Subcutaneous abdominal adipose tissue (tissue), 5 donors: Measurements from ENCODE around the gene PRR5.
A peak's percentile ranks its signal among the peaks of the same experiment; 100 is the strongest.

ENCODE experiments used
- H3K27ac ChIP-seq: one replicate; pipeline ENCODE4 v1.7.0; 2013; ENCODE audit warnings: low read depth, mild to moderate bottlenecking, inconsistent platforms, low read length, moderate library complexity
- H3K27me3 ChIP-seq, 5 donors: one replicate each; pipeline ENCODE4 v1.7.0; 2013; ENCODE audit warnings: low read length in 5 of 5, inconsistent platforms in 1 of 5; ENCODE audit not compliant: control insufficient read depth in 5 of 5, insufficient read depth in 4 of 5
- H3K36me3 ChIP-seq, 5 donors: one replicate each; pipeline ENCODE4 v1.7.0; 2013; ENCODE audit warnings: low read length in 5 of 5; ENCODE audit not compliant: control insufficient read depth in 5 of 5, insufficient read depth in 5 of 5
- H3K4me1 ChIP-seq, 5 donors: one replicate each; pipeline ENCODE4 v1.7.0; 2013; ENCODE audit warnings: low read length in 5 of 5, mild to moderate bottlenecking in 3 of 5, moderate library complexity in 1 of 5; ENCODE audit not compliant: control insufficient read depth in 5 of 5, insufficient read depth in 5 of 5
- H3K4me3 ChIP-seq, 5 donors: one replicate each; pipeline ENCODE4 v1.7.0; 2013; ENCODE audit warnings: low read length in 5 of 5, low read depth in 1 of 5
- H3K9ac ChIP-seq, 5 donors: one replicate each; pipeline ENCODE4 v1.7.0; 2013; ENCODE audit warnings: low read length in 5 of 5, mild to moderate bottlenecking in 4 of 5, moderate library complexity in 3 of 5
- H3K9me3 ChIP-seq, 5 donors: one replicate each; pipeline ENCODE4 v1.7.0; 2013; ENCODE audit warnings: low read length in 5 of 5; ENCODE audit not compliant: control insufficient read depth in 5 of 5
- donor health status: healthy.
- donor health status: healthy.
- donor health status: healthy.
- donor health status: healthy.
- donor health status: healthy.

The PRR5 gene

GRCh38 chr22:44759430-44760310 lies 57.7 kb downstream of the PRR5 start:
- H3K27me3 ChIP-seq: peaks cover 3 to 16% (median 8%) of the 10 kb centered on the region in 5 donors
- no peaks in the 10 kb centered on the region for H3K9me3 ChIP-seq
- H3K36me3 ChIP-seq: no peaks in the 10 kb centered on the region
- no peak overlapping the region for H3K27ac ChIP-seq
- no peak overlapping the region for H3K4me3 ChIP-seq
- peaks cover 0 to 3% (median 0%) of the 10 kb centered on the region in 5 donors for H3K4me1 ChIP-seq
- H3K9ac ChIP-seq: no peak overlapping the region

DNA sequence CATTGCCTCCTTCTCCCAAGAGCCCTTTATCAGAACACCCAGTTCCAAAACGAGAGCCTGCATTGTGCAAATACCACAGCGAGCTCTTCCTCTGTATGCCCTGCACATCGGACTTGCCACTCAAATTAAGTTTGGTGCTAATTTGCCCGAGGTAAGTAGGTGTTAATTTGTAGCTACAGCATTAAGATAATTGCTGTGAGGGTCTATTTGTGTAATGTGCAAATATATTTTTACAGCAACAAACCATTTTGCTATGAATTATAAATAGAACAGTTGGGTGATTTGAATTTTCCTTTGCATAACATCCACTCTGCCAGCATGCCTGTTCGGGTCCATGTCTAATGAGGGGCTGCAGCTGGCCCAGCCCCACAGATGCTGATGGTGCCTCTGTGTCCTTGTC lies 58.5 kb downstream of the PRR5 start:
- Histone ChIP-seq H3K27ac (no peak overlapping the region), H3K4me1 (peaks cover 0 to 9% (median 0%) of the 10 kb centered on the region in 5 donors), H3K4me3 (no peak overlapping the region), H3K36me3 (no peaks in the 10 kb centered on the region), H3K27me3 (peaks cover 0 to 11% (median 5%) of the 10 kb centered on the region in 5 donors), H3K9ac (no peak overlapping the region), H3K9me3 (no peaks in the 10 kb centered on the region)

DNA sequence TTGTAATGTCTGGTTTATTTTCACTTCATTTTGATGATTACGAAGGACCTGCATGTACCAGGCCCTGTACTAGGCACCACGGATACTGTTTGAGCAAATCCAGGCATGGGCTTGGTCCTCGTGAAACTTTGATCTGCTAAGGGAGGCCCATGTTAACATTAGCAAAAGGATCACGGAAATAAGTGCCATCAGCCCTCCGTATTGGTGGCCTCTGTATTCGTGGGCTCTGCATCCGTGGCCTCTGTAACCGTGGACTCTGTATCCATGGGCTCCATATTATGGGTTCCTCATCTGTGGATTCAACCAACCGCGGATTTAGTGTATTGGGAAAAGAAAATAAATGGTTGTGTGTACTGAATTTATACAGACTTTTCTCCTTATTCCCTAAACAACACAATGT lies 59.0 kb downstream of the PRR5 start:
- no peak overlapping the region for H3K27ac ChIP-seq
- H3K9me3 ChIP-seq: no peaks in the 10 kb centered on the region
- peaks cover 0 to 8% (median 6%) of the 10 kb centered on the region in 5 donors for H3K27me3 ChIP-seq
- no peaks in the 10 kb centered on the region for H3K36me3 ChIP-seq
- H3K4me1 ChIP-seq: peaks cover 0 to 9% (median 0%) of the 10 kb centered on the region in 5 donors
- H3K9ac ChIP-seq: no peak overlapping the region
- H3K4me3 ChIP-seq: no peak overlapping the region

DNA sequence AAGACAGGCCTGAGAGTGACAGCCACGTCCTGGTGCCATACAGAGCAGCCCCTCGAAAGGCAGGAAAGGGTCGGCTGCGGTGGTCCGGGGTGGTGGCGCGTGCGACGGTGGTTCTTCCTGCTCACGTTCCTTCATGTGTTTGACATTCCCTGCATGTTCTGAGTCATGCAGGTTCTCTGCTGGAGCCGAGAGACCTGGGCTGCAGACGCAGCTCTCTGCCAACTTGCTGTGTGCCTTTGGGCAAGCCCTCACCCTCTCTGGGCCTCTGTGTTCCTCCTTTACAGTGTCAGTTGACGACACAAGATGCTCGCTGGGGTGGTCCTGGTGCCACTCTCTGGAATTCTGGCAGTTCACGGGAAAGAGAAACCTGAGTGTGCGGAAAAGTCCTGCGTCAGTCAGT lies 62.4 kb downstream of the PRR5 start:
- peaks cover 0 to 6% (median 2%) of the 10 kb centered on the region in 5 donors for H3K27me3 ChIP-seq
- H3K4me3 ChIP-seq: no peak overlapping the region
- no peaks in the 10 kb centered on the region for H3K36me3 ChIP-seq
- no peak overlapping the region for H3K9ac ChIP-seq
- H3K4me1 ChIP-seq: peaks cover 0 to 9% (median 0%) of the 10 kb centered on the region in 5 donors
- H3K27ac ChIP-seq: no peak overlapping the region
- no peaks in the 10 kb centered on the region for H3K9me3 ChIP-seq

DNA sequence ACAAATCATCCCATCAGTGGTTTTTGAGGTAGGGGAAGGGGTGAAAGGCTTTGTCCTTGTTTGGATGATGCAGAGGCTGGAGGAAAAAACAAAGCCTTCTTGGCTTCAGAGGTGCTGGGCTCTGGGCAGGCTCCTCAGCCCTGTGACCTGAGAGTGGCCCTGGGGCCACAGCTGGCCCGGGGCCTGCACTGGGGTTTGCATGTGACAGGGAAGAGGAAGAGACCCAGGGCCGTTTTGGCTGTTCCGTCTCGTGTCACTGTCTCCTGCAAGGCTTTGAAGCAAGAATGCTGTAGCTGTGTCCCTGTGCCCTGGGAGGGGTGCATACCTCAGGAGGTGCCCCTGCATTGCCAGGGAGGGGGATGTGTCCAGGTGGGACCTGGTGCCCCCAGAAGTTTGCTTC lies 63.0 kb downstream of the PRR5 start:
- no peak overlapping the region for H3K9ac ChIP-seq

DNA sequence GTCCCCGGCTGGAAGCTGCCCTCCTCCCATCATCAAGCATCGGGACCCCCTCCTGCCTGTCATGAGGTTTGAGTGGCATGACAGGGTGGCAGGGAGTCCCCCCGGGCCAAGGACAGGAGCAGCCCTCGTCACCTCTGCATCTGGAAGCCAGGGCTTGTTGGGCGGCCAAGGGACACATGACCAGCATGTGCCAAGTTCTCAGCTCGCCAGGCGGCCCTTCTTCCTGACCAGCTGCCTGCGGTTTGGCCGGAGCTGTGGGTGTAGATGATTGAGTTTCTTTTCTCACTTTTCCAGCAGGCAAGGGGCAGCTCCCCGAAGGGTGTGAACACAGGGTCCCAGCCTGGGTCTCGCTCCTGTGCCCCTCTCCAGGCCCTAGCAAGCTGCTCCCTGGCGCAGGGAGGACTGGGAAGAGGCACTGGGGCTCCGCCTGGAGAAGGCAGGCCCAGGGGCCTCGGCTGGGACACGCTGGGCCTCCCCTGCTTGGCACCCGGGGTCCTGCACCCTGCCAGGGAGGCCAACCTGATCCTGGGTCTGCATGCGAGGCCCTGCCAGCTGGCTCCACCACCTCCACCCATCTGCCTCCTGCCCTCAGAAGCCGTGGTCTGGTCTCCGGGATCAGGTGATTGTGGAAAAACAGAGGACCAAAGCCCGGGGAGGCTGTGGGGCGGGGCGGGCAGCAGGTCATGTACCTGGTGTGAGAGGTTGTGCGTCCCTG lies 63.7 kb downstream of the PRR5 start:
- Histone ChIP-seq H3K36me3 (no peaks in the 10 kb centered on the region), H3K9me3 (no peaks in the 10 kb centered on the region), H3K27me3 (peaks cover 0 to 6% (median 0%) of the 10 kb centered on the region in 5 donors), H3K9ac (no peak overlapping the region), H3K4me3 (peak overlapping the region in 3 of 5 donors; percentile 22 to 46 (median 35)), H3K27ac (no peak overlapping the region), H3K4me1 (peaks cover 0 to 9% (median 0%) of the 10 kb centered on the region in 5 donors)

More for the DNA sequence above, 63.0 kb downstream of the PRR5 start:
- Histone ChIP-seq H3K27me3 (peaks cover 0 to 6% (median 0%) of the 10 kb centered on the region in 5 donors), H3K36me3 (no peaks in the 10 kb centered on the region), H3K4me1 (peaks cover 0 to 9% (median 0%) of the 10 kb centered on the region in 5 donors), H3K4me3 (no peak overlapping the region), H3K9me3 (no peaks in the 10 kb centered on the region), H3K27ac (no peak overlapping the region)

GRCh38 chr22:44773082-44773481 lies 71.1 kb downstream of the PRR5 start:
- H3K36me3 ChIP-seq: no peaks in the 10 kb centered on the region
- peaks cover 0 to 11% (median 5%) of the 10 kb centered on the region in 5 donors for H3K9me3 ChIP-seq
- H3K9ac ChIP-seq: no peak overlapping the region
- H3K4me3 ChIP-seq: no peak overlapping the region
- H3K4me1 ChIP-seq: no peaks in the 10 kb centered on the region
- no peaks in the 10 kb centered on the region for H3K27me3 ChIP-seq
- H3K27ac ChIP-seq: no peak overlapping the region

GRCh38 chr22:44775862-44776261 lies 73.9 kb downstream of the PRR5 start:
- no peaks in the 10 kb centered on the region for H3K4me1 ChIP-seq
- no peak overlapping the region for H3K4me3 ChIP-seq
- H3K36me3 ChIP-seq: no peaks in the 10 kb centered on the region
- H3K27me3 ChIP-seq: peaks cover 0 to 4% (median under 1%) of the 10 kb centered on the region in 5 donors
- H3K27ac ChIP-seq: no peak overlapping the region
- no peak overlapping the region for H3K9ac ChIP-seq
- peaks cover 0 to 11% (median 5%) of the 10 kb centered on the region in 5 donors for H3K9me3 ChIP-seq

DNA sequence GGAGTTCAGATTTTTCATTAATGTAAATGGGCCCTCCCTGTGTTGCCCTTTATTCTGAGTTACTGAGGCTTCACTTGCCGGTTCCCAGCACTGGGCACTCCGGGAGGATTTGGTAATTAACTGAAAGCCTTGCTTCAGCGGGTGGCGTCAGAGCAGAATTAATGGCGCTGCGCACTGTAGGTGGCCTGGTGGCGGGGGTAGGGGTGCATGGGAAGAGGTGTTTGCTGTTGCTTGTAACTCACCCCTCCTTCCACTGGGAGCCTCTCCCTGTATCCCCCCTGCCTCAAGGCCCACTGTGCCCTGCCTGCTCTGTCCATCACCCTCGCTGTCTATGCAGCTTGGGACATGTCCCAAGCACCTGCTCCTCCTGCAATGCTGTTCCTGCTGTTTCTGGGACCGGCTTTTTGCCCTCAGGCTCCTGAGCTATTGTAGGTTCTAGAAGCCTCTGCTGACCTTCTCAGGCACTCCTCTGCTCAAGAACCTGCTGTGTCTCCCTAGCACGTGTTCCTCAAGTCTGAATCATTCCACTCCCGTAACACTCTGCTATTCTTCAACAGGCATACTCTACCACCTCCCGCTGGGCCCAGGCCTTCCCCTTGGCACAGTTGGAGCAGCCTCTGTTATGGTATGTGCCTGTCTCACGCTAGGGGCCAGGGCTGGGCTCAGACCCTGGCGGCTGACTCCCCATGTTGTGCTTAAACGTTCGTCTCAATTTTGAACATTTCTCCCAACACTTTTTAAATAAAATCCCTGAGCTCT lies 74.8 kb downstream of the PRR5 start:
- no peaks in the 10 kb centered on the region for H3K4me1 ChIP-seq
- no peak overlapping the region for H3K4me3 ChIP-seq
- H3K9me3 ChIP-seq: peaks cover 0 to 11% (median 5%) of the 10 kb centered on the region in 5 donors
- no peak overlapping the region for H3K9ac ChIP-seq
- H3K27ac ChIP-seq: no peak overlapping the region
- H3K36me3 ChIP-seq: no peaks in the 10 kb centered on the region
- peaks cover 0 to 4% (median 3%) of the 10 kb centered on the region in 5 donors for H3K27me3 ChIP-seq
